Stimulated activated CD8-positive, alpha-beta memory T cell treated with anti-CD3 and anti-CD28 coated beads, Interleukin-4, amount 100 ng/mL, for 4 hours (primary cell): ENCODE results near the gene JMJD7.

Experiments
- DNase-seq, 2 donors: peaks; one replicate each; pipeline ENCODE4 v3.0.0-alpha.2; 2020; ENCODE audit warnings: low read depth in 2 of 2, low spot score in 1 of 2

Gene JMJD7

DNA sequence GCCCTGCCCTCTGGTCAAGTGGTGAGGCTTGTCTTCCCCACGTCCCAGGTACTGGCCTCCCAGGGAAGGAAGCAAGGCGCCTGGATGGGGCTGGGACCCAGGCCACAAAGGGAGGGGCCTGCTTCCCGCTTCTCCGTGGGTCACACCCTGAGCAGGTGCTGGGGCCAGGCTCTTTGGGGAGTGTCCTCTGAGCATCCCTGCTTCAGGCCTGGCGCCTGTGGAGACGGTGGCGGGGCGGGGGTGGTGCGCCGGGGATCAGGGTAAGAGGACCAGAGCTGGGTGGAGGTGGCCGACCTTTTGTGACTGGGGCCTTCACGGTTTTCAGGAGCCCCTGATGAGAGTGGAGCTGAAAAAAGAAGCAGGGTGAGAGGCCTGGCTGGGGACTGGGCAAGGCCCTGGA is 14.3 kb downstream of the JMJD7 start:
- DNase-seq = no peak

GRCh38 chr15:41843571-41843970 is 15.7 kb downstream of the JMJD7 start:
- no peak for DNase-seq

DNA sequence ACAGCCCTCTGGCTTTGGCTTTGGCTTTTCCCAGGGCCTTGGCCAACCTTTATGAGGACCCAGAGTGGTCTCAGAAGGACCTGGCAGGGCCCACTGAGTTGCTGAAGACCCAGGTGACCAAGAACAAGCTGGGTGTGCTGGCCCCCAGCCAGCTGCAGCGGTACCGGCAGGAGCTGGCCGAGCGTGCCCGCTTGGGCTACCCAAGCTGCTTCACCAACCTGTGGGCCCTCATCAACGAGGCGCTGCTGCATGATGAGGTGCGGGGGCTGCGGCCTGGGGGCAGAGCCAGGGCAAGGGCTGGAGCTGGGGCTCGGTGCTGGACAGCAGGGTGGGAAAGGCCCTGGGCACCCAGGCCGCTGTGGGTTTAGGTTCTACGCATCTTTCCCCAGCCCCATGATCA is 16.9 kb downstream of the JMJD7 start:
- DNase-seq = no peak

- no peak for DNase-seq
These were observed 19.3 kb downstream of the JMJD7 start for GRCh38 chr15:41847206-41847605.

- DNase-seq = no peak
These were observed 20.1 kb downstream of the JMJD7 start for GRCh38 chr15:41847981-41848380.

DNA sequence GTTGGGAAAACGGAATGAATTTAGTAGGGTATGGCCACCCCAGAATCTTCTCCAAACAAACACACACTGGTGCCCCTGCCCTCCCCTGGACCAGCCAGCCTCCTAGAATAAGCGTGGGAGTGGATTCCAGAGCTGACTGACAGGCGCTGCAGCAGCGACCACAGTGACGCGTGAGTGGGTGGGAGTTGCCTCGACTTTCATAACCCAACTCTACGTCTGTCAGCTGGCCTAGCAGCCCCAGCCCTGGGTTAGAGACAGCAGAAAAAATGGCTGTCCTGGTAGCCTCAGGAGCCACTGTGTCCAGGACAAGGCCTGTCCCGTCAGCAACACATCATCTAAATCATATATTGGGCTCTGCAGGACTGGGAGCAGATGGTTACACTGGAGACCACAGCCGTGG is 20.7 kb downstream of the JMJD7 start:
- no peak for DNase-seq

- no peak for DNase-seq
These were observed 21.3 kb downstream of the JMJD7 start for GRCh38 chr15:41849204-41849603.

- DNase-seq = no peak
These were observed 22.0 kb downstream of the JMJD7 start for GRCh38 chr15:41849861-41850260.

DNA sequence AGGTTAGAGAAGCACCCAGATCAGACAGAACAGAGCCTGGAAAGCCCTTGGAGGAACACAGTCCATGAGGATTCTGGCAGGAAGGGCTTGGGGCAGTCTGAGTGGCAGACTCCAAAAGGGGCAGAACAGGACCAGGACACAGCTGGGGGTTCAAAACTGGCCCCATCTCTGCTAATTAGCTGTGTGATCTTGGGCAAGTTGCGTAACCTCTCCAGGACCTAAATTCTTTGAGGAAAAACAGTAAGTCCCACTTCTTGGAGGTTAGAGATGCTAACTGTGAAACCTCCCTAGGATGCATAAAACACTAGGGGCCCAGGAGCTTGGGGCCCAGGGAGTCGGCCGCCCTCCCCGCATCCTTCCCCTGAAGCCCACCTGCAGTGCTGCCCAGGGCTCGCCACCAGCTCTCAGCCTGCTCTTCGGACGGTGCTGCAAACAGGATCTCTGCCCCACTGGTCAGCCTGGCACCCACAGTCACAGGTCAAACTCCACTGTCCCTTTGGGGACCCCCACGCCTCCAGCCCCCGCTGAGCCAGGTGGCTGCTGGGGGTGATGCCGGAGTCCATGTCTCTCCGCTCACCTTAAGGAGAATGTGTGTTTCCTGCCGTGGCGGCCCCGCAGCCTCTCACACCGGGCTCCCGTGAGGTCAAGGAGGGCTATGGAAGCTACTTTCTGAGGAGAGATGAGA is 22.7 kb downstream of the JMJD7 start:
- no peak for DNase-seq

GRCh38 chr15:41851167-41851523 is 23.3 kb downstream of the JMJD7 start:
- DNase-seq = no peak

GRCh38 chr15:41851755-41852370 is 24.0 kb downstream of the JMJD7 start:
- no peak for DNase-seq

GRCh38 chr15:41852736-41853590 is 25.1 kb downstream of the JMJD7 start:
- no peak for DNase-seq

- DNase-seq = no peak
These were observed 25.9 kb downstream of the JMJD7 start for GRCh38 chr15:41853831-41854230.

- no peak for DNase-seq
These were observed 26.6 kb downstream of the JMJD7 start for GRCh38 chr15:41854443-41854842.

GRCh38 chr15:41855261-41855961 is 27.5 kb downstream of the JMJD7 start:
- DNase-seq = no peak

- no peak for DNase-seq
These were observed 28.4 kb downstream of the JMJD7 start for GRCh38 chr15:41856262-41856661.

GRCh38 chr15:41856716-41857115 is 28.8 kb downstream of the JMJD7 start:
- no peak for DNase-seq

GRCh38 chr15:41857316-41857715 is 29.4 kb downstream of the JMJD7 start:
- no peak for DNase-seq

GRCh38 chr15:41858756-41859155 is 30.9 kb downstream of the JMJD7 start:
- no peak for DNase-seq

GRCh38 chr15:41860049-41860828 is 32.3 kb downstream of the JMJD7 start:
- DNase-seq = no peak
